ENCODE measurements around the gene ANKRD9.

DNA sequence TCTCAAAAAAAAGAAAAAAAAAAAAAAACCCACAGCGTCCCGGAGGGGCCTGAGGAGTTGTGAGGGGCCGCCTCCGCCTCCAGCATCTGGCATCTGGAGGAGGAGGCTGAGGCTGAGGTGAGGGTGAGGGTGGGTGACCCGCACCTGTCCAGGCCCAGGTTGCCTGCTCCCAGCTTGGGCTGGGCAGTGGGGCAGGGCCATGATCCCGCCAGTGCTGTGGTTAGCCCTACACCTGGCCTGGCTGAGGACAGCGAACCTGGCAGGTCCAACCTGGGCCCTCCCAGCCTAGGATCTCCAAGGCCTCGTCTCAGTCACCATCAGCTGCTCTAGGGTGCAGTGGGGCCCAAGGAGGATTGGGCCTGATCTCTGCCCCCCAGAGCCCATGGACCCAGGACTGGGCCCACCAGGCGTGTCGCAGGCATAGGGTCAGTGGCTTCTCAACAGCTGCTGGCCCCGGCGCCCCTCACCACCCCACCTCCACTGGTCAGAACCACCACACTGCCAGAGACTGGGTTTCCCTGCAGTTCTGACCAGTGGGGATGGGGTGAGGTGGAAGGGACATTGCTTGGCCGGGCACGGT, 46.6 kb upstream of the ANKRD9 start:
- TF ChIP-seq, protein P1, sequence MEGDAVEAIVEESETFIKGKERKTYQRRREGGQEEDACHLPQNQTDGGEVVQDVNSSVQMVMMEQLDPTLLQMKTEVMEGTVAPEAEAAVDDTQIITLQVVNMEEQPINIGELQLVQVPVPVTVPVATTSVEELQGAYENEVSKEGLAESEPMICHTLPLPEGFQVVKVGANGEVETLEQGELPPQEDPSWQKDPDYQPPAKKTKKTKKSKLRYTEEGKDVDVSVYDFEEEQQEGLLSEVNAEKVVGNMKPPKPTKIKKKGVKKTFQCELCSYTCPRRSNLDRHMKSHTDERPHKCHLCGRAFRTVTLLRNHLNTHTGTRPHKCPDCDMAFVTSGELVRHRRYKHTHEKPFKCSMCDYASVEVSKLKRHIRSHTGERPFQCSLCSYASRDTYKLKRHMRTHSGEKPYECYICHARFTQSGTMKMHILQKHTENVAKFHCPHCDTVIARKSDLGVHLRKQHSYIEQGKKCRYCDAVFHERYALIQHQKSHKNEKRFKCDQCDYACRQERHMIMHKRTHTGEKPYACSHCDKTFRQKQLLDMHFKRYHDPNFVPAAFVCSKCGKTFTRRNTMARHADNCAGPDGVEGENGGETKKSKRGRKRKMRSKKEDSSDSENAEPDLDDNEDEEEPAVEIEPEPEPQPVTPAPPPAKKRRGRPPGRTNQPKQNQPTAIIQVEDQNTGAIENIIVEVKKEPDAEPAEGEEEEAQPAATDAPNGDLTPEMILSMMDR (conservative IDR thresholded peaks at IDR 0.05; ENCODE audit: low read depth in 2 of 2), result no peak
- TF ChIP-seq POLR2AphosphoS5 (IDR thresholded peaks at IDR 0.05; ENCODE audit: low read depth), result no peak
- TF ChIP-seq, protein P2, sequence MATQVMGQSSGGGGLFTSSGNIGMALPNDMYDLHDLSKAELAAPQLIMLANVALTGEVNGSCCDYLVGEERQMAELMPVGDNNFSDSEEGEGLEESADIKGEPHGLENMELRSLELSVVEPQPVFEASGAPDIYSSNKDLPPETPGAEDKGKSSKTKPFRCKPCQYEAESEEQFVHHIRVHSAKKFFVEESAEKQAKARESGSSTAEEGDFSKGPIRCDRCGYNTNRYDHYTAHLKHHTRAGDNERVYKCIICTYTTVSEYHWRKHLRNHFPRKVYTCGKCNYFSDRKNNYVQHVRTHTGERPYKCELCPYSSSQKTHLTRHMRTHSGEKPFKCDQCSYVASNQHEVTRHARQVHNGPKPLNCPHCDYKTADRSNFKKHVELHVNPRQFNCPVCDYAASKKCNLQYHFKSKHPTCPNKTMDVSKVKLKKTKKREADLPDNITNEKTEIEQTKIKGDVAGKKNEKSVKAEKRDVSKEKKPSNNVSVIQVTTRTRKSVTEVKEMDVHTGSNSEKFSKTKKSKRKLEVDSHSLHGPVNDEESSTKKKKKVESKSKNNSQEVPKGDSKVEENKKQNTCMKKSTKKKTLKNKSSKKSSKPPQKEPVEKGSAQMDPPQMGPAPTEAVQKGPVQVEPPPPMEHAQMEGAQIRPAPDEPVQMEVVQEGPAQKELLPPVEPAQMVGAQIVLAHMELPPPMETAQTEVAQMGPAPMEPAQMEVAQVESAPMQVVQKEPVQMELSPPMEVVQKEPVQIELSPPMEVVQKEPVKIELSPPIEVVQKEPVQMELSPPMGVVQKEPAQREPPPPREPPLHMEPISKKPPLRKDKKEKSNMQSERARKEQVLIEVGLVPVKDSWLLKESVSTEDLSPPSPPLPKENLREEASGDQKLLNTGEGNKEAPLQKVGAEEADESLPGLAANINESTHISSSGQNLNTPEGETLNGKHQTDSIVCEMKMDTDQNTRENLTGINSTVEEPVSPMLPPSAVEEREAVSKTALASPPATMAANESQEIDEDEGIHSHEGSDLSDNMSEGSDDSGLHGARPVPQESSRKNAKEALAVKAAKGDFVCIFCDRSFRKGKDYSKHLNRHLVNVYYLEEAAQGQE (IDR thresholded peaks at IDR 0.05; ENCODE audit: unreplicated experiment), result no peak
- no peak for TF ChIP-seq EZH2 (IDR thresholded peaks at IDR 0.05; ENCODE audit: low read depth, unreplicated experiment)

Measured in GM23338 (cell line).